Peyer's patch (tissue), 4 donors: ENCODE results near the gene NUDCD3.

Experiments
- CTCF ChIP-seq, 6 experiments: fragments of 450-650 bp in 4 of 6; fragments of 200-600 bp in 2 of 6; sonication (generic) in 1 of 6; IDR thresholded peaks; one replicate each; pipeline ENCODE4 v1.5.1; 2017 to 2019; ENCODE audit warnings: antibody characterized with exemption in 6 of 6, mild to moderate bottlenecking in 3 of 6, moderate library complexity in 1 of 6
- POLR2A ChIP-seq, 2 donors: fragments of 450-650 bp; IDR thresholded peaks; one replicate each; pipeline ENCODE4 v1.5.1; 2017; ENCODE audit warnings: antibody characterized with exemption in 2 of 2, mild to moderate bottlenecking in 2 of 2, moderate library complexity in 2 of 2

GRCh38 chr7:44534501-44534900 lies 44.0 kb upstream of the NUDCD3 start:
- TF ChIP-seq CTCF (IDR thresholded peaks at IDR 0.05) (peak in 4 of 6 experiments; percentile 35 to 49 (median 40)), POLR2A (IDR thresholded peaks at IDR 0.05) (no peak)
